Epithelial cell of proximal tubule (primary cell): ENCODE results near the gene SUCNR1. TPM values are rescaled to one million over a fixed set of nuclear protein-coding genes. Genes with fewer than 3 reads are reported as not detected.
A peak's percentile ranks its signal among the peaks of the same experiment; 100 is the strongest.
"Not testable (repeated sequence)": the region's sequence is repeated elsewhere in the genome, so short reads cannot be mapped to it uniquely, and the experiment has no call there.

Source experiments
- DNase-seq: peaks from one replicate; pipeline ENCODE4 v3.0.0-alpha.2; 2011; ENCODE audit warnings: low read depth
- H3K4me3 ChIP-seq: 2 replicates; pipeline ENCODE4 v1.5.1; 2011; ENCODE audit warnings: low read depth, mild to moderate bottlenecking, low read length
- CTCF ChIP-seq: conservative IDR thresholded peaks from 2 replicates; pipeline ENCODE4 v1.5.1; 2012; ENCODE audit warnings: low read depth, mild to moderate bottlenecking, low read length
- total RNA-seq: library from RNA; depleted of rRNA; stranded (reverse); fragments of >200 nt; gene quantifications from 2 replicates; pipeline ENCODE4 v1.2.3, GENCODE V29; 2015

Gene SUCNR1
- total RNA-seq, 1 donor from 2014 or later: 0.81 TPM

GRCh38 chr3:151841801-151842200 is 31.6 kb upstream of the SUCNR1 start:
- H3K4me3 ChIP-seq: no peak overlapping the region
- no peak for DNase-seq
- TF ChIP-seq CTCF: no peak

- no peak for DNase-seq
- H3K4me3 ChIP-seq: no peak overlapping the region
- no peak for TF ChIP-seq CTCF
These were observed 30.2 kb upstream of the SUCNR1 start for GRCh38 chr3:151843275-151843674.

- H3K4me3 ChIP-seq: peak overlapping the region; percentile 22
- TF ChIP-seq CTCF: no peak
- DNase-seq: no peak
These were observed 28.0 kb upstream of the SUCNR1 start for GRCh38 chr3:151845306-151845905.

- H3K4me3 ChIP-seq, DNase-seq: not testable (repeated sequence)
These were observed 23.4 kb upstream of the SUCNR1 start for GRCh38 chr3:151850065-151850464.

GRCh38 chr3:151852074-151852811 is 21.2 kb upstream of the SUCNR1 start:
- no peak for DNase-seq
- no peak for TF ChIP-seq CTCF
- H3K4me3 ChIP-seq: no peak overlapping the region

GRCh38 chr3:151856118-151856517 is 17.3 kb upstream of the SUCNR1 start:
- DNase-seq: no peak
- H3K4me3 ChIP-seq: no peak overlapping the region
- no peak for TF ChIP-seq CTCF

- DNase-seq: no peak
- no peak overlapping the region for H3K4me3 ChIP-seq
- no peak for TF ChIP-seq CTCF
These were observed 16.8 kb upstream of the SUCNR1 start for GRCh38 chr3:151856641-151857040.
